RCC 7860 (cell line): ENCODE data around the gene MCMBP.
A peak's percentile ranks its signal among the peaks of the same experiment; 100 is the strongest.

Experiments used
- DNase-seq: peaks from one replicate; pipeline ENCODE4 v3.0.0-alpha.2; 2015; ENCODE audit warnings: low spot score
- FAIRE-seq: peaks from 2 replicates; lab custom pipeline; 2012; peaks lifted over from hg19 to GRCh38; lab: Jason Lieb, UNC

MCMBP gene

DNA sequence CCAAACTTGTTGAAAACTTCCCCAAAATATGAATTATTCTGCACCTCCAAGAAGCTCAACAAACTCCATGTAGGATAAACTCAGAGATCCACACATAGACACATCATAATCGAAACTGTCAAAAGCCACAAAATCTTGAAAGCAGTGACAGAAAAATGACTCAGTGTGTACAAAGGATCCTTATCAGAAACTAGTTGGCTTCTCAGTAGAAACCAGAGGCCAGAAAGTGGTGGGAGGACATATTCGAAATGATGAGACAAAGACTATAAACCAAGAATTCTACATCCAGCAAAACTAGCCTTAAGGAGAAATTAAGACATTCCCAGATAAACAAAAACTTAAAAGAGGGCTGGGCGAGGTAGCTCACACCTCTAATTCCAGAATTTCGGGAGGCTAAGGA, 38.5 kb downstream of the MCMBP start:
- DNase-seq, result peak; percentile 71
- FAIRE-seq, result peak; percentile 73

DNA sequence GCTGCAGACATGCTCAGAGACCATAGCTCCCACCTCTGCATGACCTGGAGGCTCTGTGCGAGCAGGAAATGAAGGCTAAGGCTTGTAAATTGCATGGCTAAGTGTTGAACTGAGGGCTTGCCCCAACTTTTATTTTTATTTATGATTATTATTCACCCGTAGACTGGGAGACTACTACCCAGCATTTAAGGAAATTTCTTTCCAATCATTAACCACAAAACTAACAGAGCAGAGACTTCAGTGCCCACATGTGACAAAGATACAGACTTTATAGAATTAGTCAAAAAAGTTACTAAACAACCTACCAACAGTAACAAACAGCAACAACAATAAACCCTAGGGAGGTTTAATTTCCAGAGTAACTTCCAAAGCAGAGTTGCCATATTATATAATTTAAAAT, 39.7 kb downstream of the MCMBP start:
- DNase-seq, result no peak
- FAIRE-seq, result no peak

DNA sequence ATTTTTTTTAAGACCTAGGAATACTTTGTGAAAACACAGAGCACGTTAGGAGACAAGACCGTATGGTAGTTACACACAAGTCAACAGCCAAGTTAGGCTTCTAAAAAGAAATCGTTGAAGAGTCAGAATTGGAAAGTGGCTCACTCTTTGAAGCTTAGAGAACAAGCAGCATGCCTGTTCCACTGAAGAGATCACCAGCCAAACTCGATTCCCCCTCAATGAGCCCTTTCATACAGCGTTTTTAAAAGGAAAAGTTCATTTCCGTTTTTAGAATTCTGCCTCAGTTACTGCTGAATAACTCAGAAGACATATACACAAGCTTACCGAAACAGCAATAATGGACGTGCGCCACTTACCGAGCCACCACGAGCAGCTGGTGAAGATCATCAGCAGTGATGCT, 41.0 kb downstream of the MCMBP start:
- DNase-seq, result no peak
- FAIRE-seq, result no peak

DNA sequence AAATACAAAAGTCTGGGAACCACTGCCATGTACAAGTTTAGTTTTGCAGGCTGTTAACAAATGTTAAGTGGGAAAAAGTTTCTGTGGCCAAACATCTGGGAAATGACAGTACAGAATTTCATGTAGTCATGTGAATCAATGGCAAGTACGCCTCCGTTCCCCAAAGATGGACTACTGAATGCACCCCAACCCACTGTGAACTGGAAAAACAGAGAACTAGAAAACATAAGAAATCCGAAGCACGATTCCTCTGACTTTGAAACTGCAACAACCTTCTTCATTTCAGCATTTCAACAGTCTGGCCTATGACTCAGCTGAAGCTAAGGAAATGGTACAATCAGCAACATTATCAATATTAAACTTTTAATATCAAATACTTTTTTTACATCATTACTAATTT, 41.8 kb downstream of the MCMBP start:
- DNase-seq (no peak), FAIRE-seq (no peak)

DNA sequence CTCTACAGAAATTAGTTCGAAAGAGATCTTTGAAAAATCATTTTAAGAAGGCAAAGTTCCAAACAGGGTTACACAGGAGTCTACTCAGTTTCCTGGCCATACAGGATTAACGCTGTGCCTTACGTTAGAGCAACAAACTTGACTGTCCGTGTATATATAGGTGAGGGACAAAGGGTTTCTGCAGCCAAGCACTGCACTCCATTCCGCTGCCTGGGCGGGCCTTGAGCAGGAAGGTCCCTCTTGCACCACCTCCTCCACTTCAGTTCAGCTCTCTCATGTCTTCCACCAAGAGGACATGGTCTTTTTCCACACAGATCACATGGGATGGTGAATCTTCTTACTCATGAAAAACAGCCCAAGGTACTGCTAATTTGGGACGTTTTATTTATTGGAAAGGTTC, 43.2 kb downstream of the MCMBP start:
- DNase-seq, result no peak
- no peak for FAIRE-seq

DNA sequence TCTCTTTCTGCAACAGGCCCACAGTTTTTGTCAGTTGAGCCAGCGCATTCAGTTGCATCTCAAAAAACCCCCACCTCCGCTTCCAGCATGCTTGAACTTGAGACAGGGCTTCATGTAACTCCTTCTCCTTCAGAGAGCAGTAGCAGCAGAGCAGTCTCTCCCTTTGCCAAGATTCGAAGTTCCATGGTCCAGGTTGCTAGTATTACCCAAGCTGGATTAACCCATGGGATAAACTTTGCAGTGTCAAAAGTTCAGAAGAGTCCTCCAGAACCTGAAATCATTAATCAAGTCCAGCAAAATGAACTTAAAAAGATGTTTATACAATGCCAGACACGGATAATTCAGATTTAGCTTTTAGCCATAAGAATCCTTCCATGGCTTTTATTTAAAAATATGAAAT, 45.2 kb downstream of the MCMBP start:
- DNase-seq (no peak), FAIRE-seq (no peak)

DNA sequence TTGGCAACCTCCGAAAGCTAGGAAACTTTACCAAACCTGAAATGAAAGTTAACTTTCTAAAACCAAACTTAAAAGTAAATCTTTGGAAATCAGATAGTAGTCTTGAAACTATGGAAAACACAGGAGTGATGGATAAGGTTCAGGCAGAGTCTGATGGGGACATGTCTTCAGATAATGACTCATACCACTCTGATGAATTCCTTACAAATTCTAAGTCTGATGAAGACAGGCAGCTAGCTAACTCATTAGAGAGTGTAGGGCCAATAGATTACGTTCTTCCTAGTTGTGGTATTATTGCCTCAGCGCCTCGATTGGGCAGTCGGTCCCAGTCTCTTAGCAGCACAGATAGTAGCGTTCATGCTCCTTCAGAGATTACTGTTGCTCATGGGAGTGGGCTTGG, 45.9 kb downstream of the MCMBP start:
- no peak for DNase-seq
- FAIRE-seq, result no peak

DNA sequence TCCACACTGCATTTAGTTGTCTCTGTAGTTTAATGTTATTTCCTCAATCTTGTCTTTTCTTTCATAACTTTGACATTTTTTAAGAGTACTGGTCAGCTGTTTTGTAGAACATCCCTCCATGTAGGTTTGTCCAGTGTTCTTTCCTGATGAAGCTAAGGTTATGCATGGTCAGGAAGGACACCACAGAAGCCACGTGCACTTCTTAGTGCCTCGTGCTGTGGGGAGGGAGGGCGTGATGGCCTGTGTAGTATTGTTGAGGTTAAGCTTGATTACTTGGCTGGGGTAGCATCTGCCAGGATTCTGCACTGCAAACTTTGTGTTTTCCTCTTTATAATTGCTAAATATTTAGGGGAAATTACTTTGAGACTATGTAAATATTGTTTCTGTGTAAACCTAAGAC, 48.3 kb downstream of the MCMBP start:
- FAIRE-seq (no peak), DNase-seq (no peak)

DNA sequence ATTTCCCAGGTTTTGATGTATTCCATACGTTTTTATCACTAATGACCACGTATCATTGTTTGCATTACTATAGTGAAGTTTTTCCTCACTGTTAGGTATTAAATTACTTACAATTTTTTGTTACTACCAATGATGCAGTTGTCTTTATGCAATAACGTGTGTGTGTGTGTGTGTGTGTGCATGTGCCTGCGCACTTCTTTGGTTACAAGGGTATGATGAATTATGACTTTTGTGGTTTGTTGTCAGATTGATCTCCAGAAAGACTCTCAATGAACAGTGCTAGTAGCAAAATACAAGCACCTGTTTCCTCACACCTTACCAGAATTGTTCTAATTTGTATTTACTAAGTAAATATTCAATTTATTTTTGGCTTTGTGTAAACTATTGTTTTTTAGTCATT, 51.5 kb downstream of the MCMBP start:
- no peak for DNase-seq
- FAIRE-seq, result no peak

DNA sequence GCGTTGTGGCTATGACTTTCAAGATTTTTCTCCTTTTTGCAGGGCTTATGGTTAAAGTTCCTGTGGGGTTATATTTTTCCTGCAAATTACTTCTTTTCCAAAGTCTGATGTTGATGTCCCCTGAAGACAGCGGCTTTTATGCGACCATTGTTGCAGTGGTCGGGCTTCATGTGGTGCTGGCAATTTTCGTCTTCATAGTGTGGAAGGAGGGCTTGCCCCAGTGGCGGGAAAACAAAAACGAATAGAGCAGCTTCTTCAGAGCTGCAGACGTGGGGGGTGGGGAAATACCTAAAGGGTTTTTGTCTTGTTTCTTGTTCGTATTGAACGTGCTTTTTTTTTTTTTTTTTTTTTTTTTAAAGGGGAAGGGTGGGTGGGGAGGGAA, 53.8 kb downstream of the MCMBP start:
- DNase-seq (no peak), FAIRE-seq (no peak)

DNA sequence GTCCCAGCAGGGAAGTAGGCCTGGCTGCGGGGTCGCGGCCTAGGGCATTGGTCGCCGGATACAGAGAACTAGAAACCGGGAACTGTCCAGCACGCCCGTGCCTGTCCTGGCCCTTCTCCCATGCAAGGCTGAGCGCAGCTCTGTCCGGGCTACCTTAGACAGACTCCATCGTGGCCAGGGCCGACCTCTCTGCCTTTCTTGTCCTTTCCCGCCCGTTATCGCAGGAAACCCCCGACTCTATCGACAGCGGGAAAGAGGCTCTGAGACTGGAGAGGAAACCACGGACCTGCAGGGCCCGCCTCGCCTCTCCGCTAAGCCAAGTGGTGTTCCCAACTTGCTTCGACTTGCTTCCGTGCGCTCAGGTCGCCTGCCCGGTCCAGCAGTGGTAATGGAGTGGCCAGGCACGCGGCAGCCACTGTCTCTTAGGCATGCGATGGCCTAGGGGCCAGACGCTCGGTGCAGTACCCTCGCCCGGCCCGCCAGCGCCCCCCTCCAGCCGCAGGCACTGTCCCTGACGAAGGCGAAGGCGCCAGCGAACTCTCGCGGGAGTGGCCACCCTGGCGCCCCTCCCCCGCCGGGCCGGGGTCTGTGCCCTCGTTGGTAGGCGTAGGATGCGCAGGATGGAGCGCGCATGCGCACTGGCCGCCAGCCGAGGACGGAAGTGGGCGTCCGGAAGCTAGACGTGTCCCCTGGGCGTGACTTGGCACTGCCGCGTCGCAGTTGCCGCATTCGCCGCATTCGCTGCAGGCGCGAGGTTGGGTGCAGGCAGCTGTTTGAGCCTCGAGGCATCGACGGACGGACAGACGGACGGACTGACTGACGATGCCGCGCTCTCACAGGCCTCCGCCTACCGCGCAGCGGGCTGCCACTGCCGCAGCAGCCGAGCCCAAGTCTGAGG, 54.4 kb downstream of the MCMBP start:
- DNase-seq, result no peak

DNA sequence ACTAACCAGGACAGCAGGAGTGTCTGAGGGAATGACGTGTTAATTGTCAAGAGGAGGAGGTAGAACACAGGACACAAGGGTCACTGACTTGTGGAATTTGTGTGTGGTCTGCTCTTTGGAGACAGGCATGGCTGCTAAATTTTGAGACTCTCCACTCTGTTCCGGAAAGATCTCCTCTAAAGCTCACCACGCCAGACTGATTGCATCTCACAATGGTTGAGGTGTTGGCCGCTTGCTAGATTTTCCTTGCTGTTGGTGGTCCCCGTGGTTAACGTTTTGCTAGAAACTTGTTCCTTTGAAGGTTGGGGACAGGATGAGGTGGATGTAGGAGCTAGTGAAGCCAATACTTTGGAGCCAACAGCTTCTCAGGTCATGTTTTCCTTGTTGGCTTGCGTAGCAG, 57.0 kb downstream of the MCMBP start:
- FAIRE-seq (no peak), DNase-seq (no peak)

More for the DNA sequence above, 54.4 kb downstream of the MCMBP start:
- FAIRE-seq, result no peak

DNA sequence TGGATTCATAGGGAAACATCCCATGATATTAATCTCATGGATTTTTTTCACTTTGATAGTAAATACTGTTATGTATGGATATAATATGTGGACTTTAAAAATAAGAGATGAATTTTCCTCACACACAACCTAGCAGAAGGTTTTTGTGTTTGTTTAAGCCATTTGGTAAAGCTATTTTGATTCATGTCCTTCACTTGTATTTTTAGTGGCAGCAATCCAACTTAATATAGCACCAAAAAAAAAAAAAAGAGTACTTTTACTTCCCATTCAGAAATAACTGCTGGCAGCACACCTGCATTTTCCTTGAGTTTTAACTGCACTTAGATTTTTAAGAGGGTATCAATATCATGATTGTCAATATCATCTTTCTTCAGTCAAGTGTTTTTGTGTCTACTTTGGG, 60.0 kb downstream of the MCMBP start:
- FAIRE-seq (no peak), DNase-seq (no peak)

DNA sequence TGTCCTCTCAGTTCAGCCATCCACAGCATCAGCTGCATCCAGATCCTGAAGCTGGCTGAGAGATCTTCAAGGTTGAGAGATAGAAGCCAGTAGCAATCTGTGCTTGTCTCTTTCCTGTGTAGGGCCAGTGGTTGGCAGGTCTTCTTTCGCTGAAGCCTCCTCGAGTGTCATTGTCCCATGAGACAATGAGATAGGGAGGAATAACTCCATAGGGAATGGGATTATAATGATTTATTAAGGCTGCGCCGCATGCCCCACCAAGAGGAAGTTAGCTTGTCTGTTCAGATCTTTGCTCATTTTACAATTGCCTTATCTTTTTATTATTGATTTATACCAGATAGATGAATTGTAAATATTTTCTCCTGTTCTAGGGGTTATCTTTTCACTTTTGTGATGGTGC, 61.5 kb downstream of the MCMBP start:
- no peak for DNase-seq
- no peak for FAIRE-seq

DNA sequence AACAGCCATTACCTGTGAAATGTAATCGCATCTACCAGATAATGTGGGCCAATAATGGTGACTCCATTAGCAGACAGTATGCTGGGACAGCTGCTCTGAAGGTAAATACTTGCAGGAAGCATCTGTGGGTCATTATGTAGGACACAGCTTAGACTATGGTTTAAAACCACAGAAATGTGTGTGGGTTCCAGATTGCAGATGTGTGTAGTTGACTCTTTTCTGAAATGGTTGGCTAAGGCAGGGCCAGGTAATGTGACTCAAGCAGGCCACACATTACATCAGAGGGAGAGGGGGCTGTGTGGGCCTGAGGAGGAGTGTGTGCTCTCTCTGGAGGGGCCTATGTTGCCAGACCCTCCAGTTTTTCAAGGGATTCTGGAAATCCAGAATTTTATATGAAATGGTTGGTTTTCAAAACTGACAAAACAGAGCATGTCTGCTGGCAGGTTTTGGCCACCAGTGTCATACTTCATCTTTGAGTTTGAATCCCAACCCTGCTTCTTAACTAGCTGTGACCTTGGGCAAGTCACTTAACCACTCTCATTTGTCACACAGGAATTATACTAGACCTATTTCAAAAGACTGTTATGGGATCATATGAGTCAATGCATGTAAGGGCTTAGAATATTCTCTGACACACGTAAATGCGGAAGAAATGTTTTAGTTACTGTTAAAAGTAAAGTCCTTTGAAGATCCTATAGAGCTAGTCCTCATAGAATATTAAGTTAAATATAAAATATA, 64.5 kb downstream of the MCMBP start:
- FAIRE-seq, result peak; percentile 64

DNA sequence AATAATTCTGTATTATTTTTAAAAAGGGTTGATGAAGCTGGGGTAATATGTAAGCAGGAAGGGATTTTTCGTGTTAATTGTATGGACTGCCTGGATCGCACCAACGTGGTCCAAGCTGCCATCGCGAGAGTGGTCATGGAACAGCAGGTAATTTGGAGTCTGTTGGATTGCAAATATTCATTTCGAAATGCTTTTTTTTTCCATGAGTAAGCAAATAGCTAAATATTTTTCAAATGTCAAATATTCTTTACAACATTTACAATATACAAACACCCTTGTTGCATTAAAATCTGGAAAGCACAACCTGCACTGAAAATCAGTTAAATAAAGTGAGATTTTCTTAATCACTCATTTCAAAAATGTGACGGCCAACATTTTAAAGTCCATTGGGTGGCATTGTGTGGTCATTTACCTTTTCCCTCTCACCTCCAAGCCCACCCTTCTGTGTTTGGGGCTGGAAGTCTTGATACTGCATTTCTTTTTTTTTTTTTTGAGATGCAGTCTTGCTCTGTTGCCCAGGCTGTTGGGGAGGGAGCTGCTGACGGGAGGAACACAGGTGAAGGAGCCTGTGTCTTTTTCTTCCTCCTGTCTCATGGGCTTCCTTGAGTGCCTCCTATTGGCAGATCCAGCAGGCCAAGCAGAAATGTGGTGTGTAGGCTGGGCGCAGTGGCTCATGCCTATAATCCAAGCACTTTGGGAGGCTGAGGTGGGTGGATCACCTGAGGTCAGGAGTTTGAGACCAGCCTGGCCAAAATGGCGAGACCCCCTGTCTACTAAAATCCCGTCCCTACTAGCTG, 66.1 kb downstream of the MCMBP start:
- FAIRE-seq (no peak), DNase-seq (no peak)

More for the DNA sequence above, 64.5 kb downstream of the MCMBP start:
- peak; percentile 73 for DNase-seq

DNA sequence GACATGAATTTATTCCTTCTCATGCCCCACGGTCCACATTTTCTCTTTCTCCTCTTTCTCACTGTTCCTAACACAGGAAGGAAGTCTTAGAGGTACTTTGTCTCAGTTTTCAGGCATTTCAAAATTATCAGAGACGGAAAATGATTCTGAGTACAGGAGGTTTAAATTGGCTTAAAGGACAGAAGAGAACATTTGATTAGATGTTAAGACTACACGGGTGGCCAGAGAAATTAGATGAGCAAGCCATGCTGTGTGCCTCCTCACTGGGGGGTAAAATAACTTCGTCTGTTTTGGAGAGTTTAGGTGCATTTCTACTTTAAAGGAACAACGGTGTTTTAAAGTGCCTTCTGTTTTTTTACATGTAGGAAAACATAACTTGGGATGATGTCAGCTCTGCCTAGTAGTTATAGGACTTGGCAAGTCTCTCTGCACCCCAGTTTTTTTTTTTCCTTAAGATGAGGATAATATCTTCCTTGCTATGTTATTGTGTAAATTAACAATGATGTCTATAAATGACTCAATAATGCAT, 66.9 kb downstream of the MCMBP start:
- DNase-seq (no peak), FAIRE-seq (no peak)

DNA sequence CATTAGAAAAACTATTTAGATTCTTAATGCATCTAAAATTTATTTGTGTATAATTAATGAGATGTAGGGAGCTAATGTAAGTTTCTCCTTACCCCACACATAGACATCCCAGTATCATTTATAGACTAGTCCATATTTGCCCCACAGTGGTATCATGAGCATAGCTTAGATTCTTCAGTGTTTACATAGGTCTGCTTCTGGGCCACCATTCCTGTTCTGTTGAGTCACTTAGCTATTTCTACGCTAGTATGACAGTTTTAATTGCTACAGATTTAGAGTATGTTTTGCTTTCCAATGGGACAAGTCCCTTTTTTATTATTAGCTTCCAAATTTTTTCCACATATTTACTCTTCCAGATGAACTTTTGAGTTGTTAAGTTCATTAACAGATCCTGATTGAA, 69.4 kb downstream of the MCMBP start:
- DNase-seq, result peak; percentile 53
- no peak for FAIRE-seq

DNA sequence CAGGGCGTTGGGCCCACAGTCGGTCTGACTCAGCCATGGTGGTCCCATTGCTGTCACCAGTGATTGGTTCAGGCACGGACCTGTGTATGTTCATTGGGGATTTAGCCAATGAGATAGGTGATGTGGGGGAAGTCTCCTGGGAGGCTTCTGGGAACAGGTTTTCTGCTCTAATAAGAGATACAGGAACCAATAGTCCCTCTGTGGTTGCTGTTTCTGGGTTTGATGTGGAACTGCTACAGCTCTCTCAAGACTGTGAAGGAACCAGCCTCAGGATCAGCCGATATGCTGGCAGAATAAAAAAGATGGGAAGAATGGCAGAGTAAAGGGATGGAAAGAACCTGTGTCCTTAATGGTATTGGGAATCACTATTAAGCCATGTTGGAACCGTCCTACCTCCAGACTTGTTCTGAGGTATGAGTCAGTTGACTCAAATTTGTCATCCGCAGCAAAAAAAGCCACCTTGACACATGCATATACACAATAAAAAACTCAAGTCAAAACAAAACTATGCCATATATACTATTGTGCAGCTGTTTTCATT, 70.6 kb downstream of the MCMBP start:
- no peak for DNase-seq
- no peak for FAIRE-seq

DNA sequence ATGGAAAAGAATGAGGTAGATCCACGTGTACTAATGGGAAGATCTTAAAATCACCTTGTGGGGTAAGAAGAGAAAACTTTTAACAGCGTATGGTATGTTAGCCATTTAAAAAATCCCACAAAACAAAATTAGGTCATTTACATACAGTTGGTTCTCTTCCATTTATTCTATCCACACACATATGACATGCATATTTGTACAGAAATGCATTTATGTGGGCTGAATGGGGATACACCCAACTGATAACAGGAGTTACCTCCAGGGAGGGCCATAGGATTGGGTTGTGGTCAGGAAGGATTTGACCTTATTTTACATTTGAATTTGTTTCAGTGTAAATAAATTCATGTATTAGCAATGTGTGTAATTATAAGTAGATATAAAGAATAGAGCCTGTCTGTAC, 71.5 kb downstream of the MCMBP start:
- DNase-seq (no peak), FAIRE-seq (no peak)

DNA sequence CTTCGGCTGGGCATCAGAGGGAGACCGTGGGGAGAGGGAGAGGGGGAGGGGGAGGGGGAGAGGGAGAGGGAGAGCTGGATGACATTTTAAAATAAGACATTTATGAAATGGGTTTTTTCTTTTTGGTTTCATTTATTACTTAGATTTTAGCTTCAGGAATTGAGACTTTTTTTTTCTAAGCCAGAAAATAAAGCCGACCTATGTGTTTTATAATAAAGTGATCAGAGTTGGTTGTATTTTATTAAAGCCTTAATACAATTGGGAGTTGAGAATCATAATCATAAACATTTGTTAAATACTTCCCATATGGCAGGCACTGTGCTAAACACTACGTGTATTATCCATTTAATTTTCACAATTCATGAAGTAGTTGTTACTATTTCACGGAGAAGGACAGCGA, 76.6 kb downstream of the MCMBP start:
- DNase-seq (no peak), FAIRE-seq (no peak)
